NCI-H345 treated with DMSO at 0.1 percent for 48 hours (cell line): Measurements from ENCODE around the gene HAND1.
"Not testable (repeated sequence)": the region's sequence is repeated elsewhere in the genome, so short reads cannot be mapped to it uniquely, and the experiment has no call there.

Source experiments
- DNase-seq: peaks from one replicate; lab custom pipeline; 2025; ENCODE audit not compliant: unreplicated experiment; lab: John Stamatoyannopoulos, UW

Gene HAND1

GRCh38 chr5:154478224-154478565 is at the start of gene HAND1:
Gene HAND1, minus strand, starts transcription at chr5:154478227. Its CDS starts 219 bp downstream, at chr5:154478008.
- no peak for DNase-seq

- DNase-seq: no peak
These were observed 48.5 kb upstream of the HAND1 start for GRCh38 chr5:154526231-154527226.

GRCh38 chr5:154524859-154525258 is 46.8 kb upstream of the HAND1 start:
- DNase-seq: no peak

GRCh38 chr5:154524181-154524580 is 46.2 kb upstream of the HAND1 start:
- no peak for DNase-seq

- no peak for DNase-seq
These were observed 45.7 kb upstream of the HAND1 start for GRCh38 chr5:154523709-154524108.

- DNase-seq: no peak
These were observed 45.1 kb upstream of the HAND1 start for GRCh38 chr5:154523104-154523503.

- DNase-seq: no peak
These were observed 44.3 kb upstream of the HAND1 start for GRCh38 chr5:154522284-154522683.

- DNase-seq: no peak
These were observed 43.7 kb upstream of the HAND1 start for GRCh38 chr5:154521756-154522155.

GRCh38 chr5:154520861-154521453 is 42.9 kb upstream of the HAND1 start:
- peak; percentile 28 for DNase-seq

- no peak for DNase-seq
These were observed 41.3 kb upstream of the HAND1 start for GRCh38 chr5:154519359-154519758.

- no peak for DNase-seq
These were observed 40.4 kb upstream of the HAND1 start for GRCh38 chr5:154518438-154518867.

- no peak for DNase-seq
These were observed 39.9 kb upstream of the HAND1 start for GRCh38 chr5:154517810-154518437.

- no peak for DNase-seq
These were observed 39.2 kb upstream of the HAND1 start for GRCh38 chr5:154517181-154517580.

GRCh38 chr5:154516475-154516874 is 38.4 kb upstream of the HAND1 start:
- no peak for DNase-seq

- not testable (repeated sequence) for DNase-seq
These were observed 37.5 kb upstream of the HAND1 start for GRCh38 chr5:154515488-154515887.

- no peak for DNase-seq
These were observed 36.3 kb upstream of the HAND1 start for GRCh38 chr5:154514331-154514730.

- no peak for DNase-seq
These were observed 35.6 kb upstream of the HAND1 start for GRCh38 chr5:154513669-154514084.

- no peak for DNase-seq
These were observed 34.0 kb upstream of the HAND1 start for GRCh38 chr5:154511984-154512383.

- no peak for DNase-seq
These were observed 31.9 kb upstream of the HAND1 start for GRCh38 chr5:154509784-154510555.

GRCh38 chr5:154508114-154508513 is 30.1 kb upstream of the HAND1 start:
- no peak for DNase-seq

- no peak for DNase-seq
These were observed 28.7 kb upstream of the HAND1 start for GRCh38 chr5:154506716-154507080.
